HepG2 (cell line): ENCODE measurements around the gene WDR7. TPM values are rescaled to one million over a fixed set of nuclear protein-coding genes. Genes with fewer than 3 reads are reported as not detected.

ENCODE experiments used
- ATAC-seq: fragments of 200-7000 bp; cut with Tn5 transposase; 3 replicates; pipeline ENCODE4 v1.9.1; 2020; ENCODE audit warnings: mild to moderate bottlenecking, moderate library complexity
- BruUV-seq: library from RNA; stranded (reverse); fragments of 400-500 nt; replicated peaks from 2 replicates; lab custom pipeline; 2021; lab: Mats Ljungman, UMichigan
- CTCF ChIA-PET: fragments of 300-600 bp; formaldehyde crosslinking; extraction: SDS; loops from one replicate; lab custom pipeline; 2021; ENCODE audit warnings: low total read pairs, inconsistent platforms, low intra/inter-chr PET ratio; lab: Yijun Ruan, JAX
- POLR2A ChIA-PET: fragments of 350-600 bp; sonication (Branson Sonifier 250); formaldehyde crosslinking; loops from one replicate; lab custom pipeline; 2020; ENCODE audit warnings: antibody characterized with exemption, inconsistent platforms; lab: Yijun Ruan, JAX
- DNase-seq: peaks from one replicate; pipeline ENCODE4 v3.0.0-alpha.2; 2015; ENCODE audit warnings: low spot score
- FAIRE-seq: peaks from 3 replicates; lab custom pipeline; 2011; peaks lifted over from hg19 to GRCh38; lab: Jason Lieb, UNC
- H2AFZ ChIP-seq: one replicate; pipeline ENCODE4 v1.6.1; 2011; ENCODE audit warnings: low read length, inconsistent platforms
- H3K27ac ChIP-seq: fragments of 300-600 bp; 3 replicates; pipeline ENCODE4 v1.8.0; 2011; ENCODE audit warnings: mixed run types, mild to moderate bottlenecking, mixed read lengths, low read length, inconsistent platforms; ENCODE audit not compliant: insufficient read depth; ENCODE audit errors: extremely low read length
- H3K27me3 ChIP-seq, 2 experiments: fragments of 200-600 bp in 1 of 2; 2 replicates in 1 of 2; 3 replicates in 1 of 2; pipeline versions ENCODE4 v1.6.0 to v1.8.0; 2011; ENCODE audit warnings: low read length in 2 of 2, mild to moderate bottlenecking in 2 of 2, moderate library complexity in 2 of 2, inconsistent platforms in 1 of 2; ENCODE audit not compliant: insufficient read depth in 2 of 2, control insufficient read depth in 1 of 2
- H3K36me3 ChIP-seq, 2 experiments: fragments of 200-600 bp in 1 of 2; replicated peaks in 1 of 2; 2 replicates in 1 of 2; 3 replicates in 1 of 2; pipeline versions ENCODE4 v1.5.1 to v1.8.0; 2011; ENCODE audit warnings: low read length in 2 of 2, inconsistent platforms in 1 of 2; ENCODE audit not compliant: insufficient read depth in 2 of 2, control insufficient read depth in 1 of 2
- H3K4me1 ChIP-seq: 2 replicates; pipeline ENCODE4 v1.5.1; 2012; ENCODE audit warnings: low read length, inconsistent platforms; ENCODE audit not compliant: insufficient read depth
- H3K4me2 ChIP-seq: 2 replicates; pipeline ENCODE4 v1.6.0; 2011; ENCODE audit warnings: low read depth, low read length, inconsistent platforms
- H3K4me3 ChIP-seq, 3 experiments: fragments of 200-600 bp in 1 of 3; sonication (generic), shearing (Covaris generic) in 1 of 3; replicated peaks in 1 of 3; 2 replicates each; pipeline ENCODE4 v1.5.1; 2011 to 2016; ENCODE audit warnings: low read length in 3 of 3, inconsistent platforms in 2 of 3, low read depth in 2 of 3, mild to moderate bottlenecking in 2 of 3, control low read depth in 1 of 3, mixed read lengths in 1 of 3; ENCODE audit not compliant: insufficient read depth in 1 of 3
- H3K79me2 ChIP-seq: one replicate; pipeline ENCODE4 v1.6.1; 2011; ENCODE audit warnings: low read length, inconsistent platforms; ENCODE audit not compliant: insufficient read depth
- H3K9ac ChIP-seq: 2 replicates; pipeline ENCODE4 v1.6.0; 2011; ENCODE audit warnings: mild to moderate bottlenecking, low read depth, low read length, inconsistent platforms; ENCODE audit not compliant: insufficient read depth
- H3K9me3 ChIP-seq: 2 replicates; pipeline ENCODE4 v1.5.1; 2012; ENCODE audit warnings: mild to moderate bottlenecking, low read length
- H4K20me1 ChIP-seq: 2 replicates; pipeline ENCODE4 v1.6.0; 2011; ENCODE audit warnings: inconsistent platforms, mild to moderate bottlenecking, low read length, moderate library complexity; ENCODE audit not compliant: insufficient read depth
- CEBPB ChIP-seq: IDR thresholded peaks from 2 replicates; pipeline ENCODE4 v1.6.1; 2011; ENCODE audit warnings: low read depth, low read length, improper control_type of control experiment, borderline replicate concordance
- DR1 ChIP-seq: sonication (generic); formaldehyde crosslinking; IDR thresholded peaks from 2 replicates; pipeline ENCODE4 v1.8.0; 2021; ENCODE audit warnings: mild to moderate bottlenecking, missing genetic modification reagents, inconsistent platforms
- FOXM1 ChIP-seq: sonication (generic); formaldehyde crosslinking; IDR thresholded peaks from 2 replicates; pipeline ENCODE4 v1.5.0; 2020; ENCODE audit warnings: missing genetic modification reagents
- HNF4G ChIP-seq, 2 experiments: sonication (generic) in 1 of 2; formaldehyde crosslinking in 1 of 2; IDR thresholded peaks; 2 replicates each; pipeline versions ENCODE4 v1.4.0 to v1.6.1; 2011 to 2020; ENCODE audit warnings: borderline replicate concordance in 2 of 2, low read depth in 2 of 2, mild to moderate bottlenecking in 2 of 2, low read length in 1 of 2, missing genetic modification reagents in 1 of 2, moderate library complexity in 1 of 2
- NFATC3 ChIP-seq: sonication (generic); formaldehyde crosslinking; IDR thresholded peaks from 2 replicates; pipeline ENCODE4 v1.5.1; 2020; ENCODE audit warnings: mild to moderate bottlenecking, missing genetic modification reagents
- SCMH1 ChIP-seq: sonication (generic); formaldehyde crosslinking; IDR thresholded peaks from 2 replicates; pipeline ENCODE4 v1.9.0; 2021; ENCODE audit warnings: missing genetic modification reagents, mild to moderate bottlenecking, borderline replicate concordance
- SMAD3 ChIP-seq: sonication (generic); formaldehyde crosslinking; IDR thresholded peaks from 2 replicates; pipeline ENCODE4 v1.4.0; 2020; ENCODE audit warnings: missing genetic modification reagents
- TFDP1 ChIP-seq: IDR thresholded peaks from 2 replicates; pipeline ENCODE4 v1.6.1; 2016; ENCODE audit warnings: missing compliant biosample characterization, missing genetic modification reagents, borderline replicate concordance
- TOE1 ChIP-seq: sonication (generic); formaldehyde crosslinking; IDR thresholded peaks from 2 replicates; pipeline ENCODE4 v1.4.0; 2020; ENCODE audit warnings: mild to moderate bottlenecking, missing genetic modification reagents
- ZNF503 ChIP-seq: sonication (generic); formaldehyde crosslinking; IDR thresholded peaks from 2 replicates; pipeline ENCODE4 v1.4.0; 2020; ENCODE audit warnings: missing genetic modification reagents
- ZNF703 ChIP-seq: sonication (generic); formaldehyde crosslinking; IDR thresholded peaks from 2 replicates; pipeline ENCODE4 v1.5.1; 2020; ENCODE audit warnings: missing genetic modification reagents, mild to moderate bottlenecking, moderate library complexity, borderline replicate concordance
- ZNF891 ChIP-seq: sonication (generic); formaldehyde crosslinking; IDR thresholded peaks from 2 replicates; pipeline ENCODE4 v1.5.0; 2020; ENCODE audit warnings: mild to moderate bottlenecking, missing genetic modification reagents
- WGBS: methylation state at CpG from one replicate; pipeline ENCODE4 v1.1.6; 2017; ENCODE audit warnings: low lambda C conversion rate; 5-methylcytosine and 5-hydroxymethylcytosine counted together
- in situ Hi-C: cut with HindIII; loops from 2 replicates; pipeline ENCODE4 v1.10.0; 2017; ENCODE audit warnings: low pct_unique_long_range_greater_than_20kb; ENCODE audit not compliant: extremely low pct_ligation_motif_present
- intact Hi-C: fragments of 100-400 bp; cut with micrococcal nuclease; formaldehyde crosslinking; loops from one replicate; pipeline ENCODE4 v1.10.0; 2022; ENCODE audit not compliant: unreplicated experiment
- polyA plus RNA-seq, 8 experiments: library from polyadenylated mRNA; depleted of rRNA in 3 of 8; stranded (reverse) in 7 of 8; unstranded in 1 of 8; fragments of >200 nt; fragmentation: Illumina TruSeq in 4 of 8; extraction: Trizol in 4 of 8; gene quantifications; 2 replicates each; pipeline versions ENCODE4 v1.2.1 to v1.2.3, GENCODE V29; 2011 to 2016; ENCODE audit warnings: low read depth in 4 of 8, missing spikeins in 1 of 8, mixed read lengths in 1 of 8; ENCODE audit not compliant: insufficient read depth in 1 of 8
- total RNA-seq, 5 experiments: library from RNA; depleted of rRNA; stranded (reverse); fragments of >200 nt; fragmentation: Illumina TruSeq; extraction: Trizol; gene quantifications; 2 replicates each; pipeline ENCODE4 v1.2.3, GENCODE V29; 2016; ENCODE audit warnings: low read depth in 1 of 5
- TF ChIP-seq, protein P1 (sequence below): sonication (generic); formaldehyde crosslinking; IDR thresholded peaks from 2 replicates; pipeline ENCODE4 v1.5.1; 2020; ENCODE audit warnings: mild to moderate bottlenecking, moderate library complexity, missing genetic modification reagents

Gene WDR7
- total and polyA plus RNA-seq, 2 of the 13 experiments (the other 11 are each of a cell fraction or from before 2014, with no cell fraction given), result 2.0 to 7.8 TPM

GRCh38 chr18:57051021-57051656, 400.0 kb downstream of the WDR7 start (continued):
- TF ChIP-seq DR1 (CRISPR knock-in tag) (no peak), CEBPB (no peak)
- TF ChIP-seq, protein P1, sequence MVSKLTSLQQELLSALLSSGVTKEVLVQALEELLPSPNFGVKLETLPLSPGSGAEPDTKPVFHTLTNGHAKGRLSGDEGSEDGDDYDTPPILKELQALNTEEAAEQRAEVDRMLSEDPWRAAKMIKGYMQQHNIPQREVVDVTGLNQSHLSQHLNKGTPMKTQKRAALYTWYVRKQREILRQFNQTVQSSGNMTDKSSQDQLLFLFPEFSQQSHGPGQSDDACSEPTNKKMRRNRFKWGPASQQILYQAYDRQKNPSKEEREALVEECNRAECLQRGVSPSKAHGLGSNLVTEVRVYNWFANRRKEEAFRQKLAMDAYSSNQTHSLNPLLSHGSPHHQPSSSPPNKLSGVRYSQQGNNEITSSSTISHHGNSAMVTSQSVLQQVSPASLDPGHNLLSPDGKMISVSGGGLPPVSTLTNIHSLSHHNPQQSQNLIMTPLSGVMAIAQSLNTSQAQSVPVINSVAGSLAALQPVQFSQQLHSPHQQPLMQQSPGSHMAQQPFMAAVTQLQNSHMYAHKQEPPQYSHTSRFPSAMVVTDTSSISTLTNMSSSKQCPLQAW, result no peak

GRCh38 chr18:57051657-57052044, 400.5 kb downstream of the WDR7 start:
- intact Hi-C loops (no loop called here), in situ Hi-C loops (no loop called here)
- POLR2A ChIA-PET, result no interaction called here
- WGBS, result 26% methylated on average over 3 of the region's 4 CpGs
- Histone ChIP-seq H3K27me3 (peaks cover 3 to 10% of the 10 kb centered on the region in 2 experiments; a peak in 2 of 5 replicates), H3K36me3 (no peaks in the 10 kb centered on the region), H3K9ac (no peak overlapping the region), H3K4me1 (peaks cover 10% of the 10 kb centered on the region), H4K20me1 (no peaks in the 10 kb centered on the region), H3K4me3 (no peak overlapping the region), H3K9me3 (no peaks in the 10 kb centered on the region), H3K27ac (no peak overlapping the region), H2AFZ (no peak overlapping the region), H3K79me2 (no peaks in the 10 kb centered on the region), H3K4me2 (no peak overlapping the region)
- CTCF ChIA-PET, result no interaction called here
- ATAC-seq (peak; percentile 15; the same call in 1 of the 3 replicates), FAIRE-seq (no peak), DNase-seq (no peak)
- BruUV-seq, result no TSS peak
- no peak for TF ChIP-seq SCMH1
- no peak for TF ChIP-seq ZNF503 (CRISPR knock-in tag)
- TF ChIP-seq FOXM1, result no peak
- TF ChIP-seq HNF4G (IDR thresholded peaks at IDR 0.05; ENCODE audit: borderline replicate concordance, low read depth, low read length), result no peak
- TF ChIP-seq HNF4G (CRISPR knock-in tag; IDR thresholded peaks at IDR 0.05; ENCODE audit: borderline replicate concordance, low read depth), result no peak
- no peak for TF ChIP-seq ZNF891 (CRISPR knock-in tag)
- TF ChIP-seq ZNF703 (CRISPR knock-in tag), result no peak
- TF ChIP-seq TFDP1 (CRISPR knock-in tag), result no peak
- no peak for TF ChIP-seq NFATC3 (CRISPR knock-in tag)
- no peak for TF ChIP-seq SMAD3
- TF ChIP-seq TOE1 (CRISPR knock-in tag), result no peak
